GM19023 (cell line): ENCODE results near the gene PARD6G.

Experiments
- ATAC-seq: cut with Tn5 transposase; IDR thresholded peaks from one replicate; pipeline ENCODE4 v1.9.1; 2021; ENCODE audit warnings: mild to moderate bottlenecking, moderate library complexity; ENCODE audit not compliant: unreplicated experiment

PARD6G gene

GRCh38 chr18:80119111-80119510, 128.2 kb downstream of the PARD6G start:
- ATAC-seq = no peak

- ATAC-seq = no peak
Measured at GRCh38 chr18:80115035-80115434, 132.3 kb downstream of the PARD6G start.

DNA sequence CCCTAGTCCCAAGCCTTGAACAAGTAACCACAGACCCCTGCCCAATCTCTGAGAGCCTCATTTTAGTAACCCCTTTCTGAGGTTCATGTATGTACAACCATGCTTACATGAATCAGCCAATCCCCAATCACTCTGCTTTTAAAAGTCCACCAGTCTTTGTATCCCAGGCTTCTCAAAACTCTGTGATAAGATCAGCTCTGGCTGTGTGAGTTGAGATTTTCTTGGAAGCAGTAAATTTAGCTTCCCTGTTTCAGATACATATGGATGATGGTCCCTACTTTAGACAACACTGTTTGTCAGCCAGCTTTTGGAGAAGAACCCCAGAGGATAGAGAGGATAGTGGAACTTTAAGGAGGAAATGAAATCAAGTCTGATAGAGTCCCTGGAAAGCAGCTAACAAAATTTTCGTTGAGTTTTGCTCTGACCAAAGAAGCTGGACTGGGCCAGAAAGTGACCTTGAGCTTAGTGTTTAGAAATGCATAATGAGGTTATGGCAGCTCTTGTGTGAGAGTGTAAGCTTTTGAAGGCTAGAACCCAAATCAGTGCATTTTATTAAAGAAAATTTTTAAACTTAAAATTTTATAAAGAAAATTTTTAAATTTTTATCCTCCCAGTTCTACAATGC, 134.6 kb downstream of the PARD6G start:
- no peak for ATAC-seq

DNA sequence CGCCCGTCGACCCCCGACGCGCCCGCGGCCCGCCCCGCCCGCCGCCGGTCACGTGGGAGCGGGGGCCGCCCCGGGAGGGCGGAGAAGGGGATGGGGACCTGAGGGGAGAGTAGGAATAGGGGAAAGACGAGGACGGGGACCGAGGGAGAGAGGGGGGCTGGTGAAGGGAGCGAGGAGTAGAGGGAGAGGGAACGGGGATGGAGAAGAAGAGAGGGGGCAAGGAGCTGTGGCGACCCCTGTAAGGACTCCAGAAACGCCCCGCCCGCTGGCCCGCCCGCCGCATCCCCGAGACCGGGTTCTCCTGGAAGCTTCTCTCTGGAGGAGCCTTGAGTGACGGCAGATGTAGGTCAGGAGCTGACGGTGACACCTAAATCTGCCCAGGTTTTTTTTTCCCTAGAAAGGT, 137.6 kb downstream of the PARD6G start:
- peak; percentile 32 for ATAC-seq

- peak; percentile 69 for ATAC-seq
Measured at GRCh38 chr18:80108739-80109675, 138.3 kb downstream of the PARD6G start, which contains the start of gene ADNP2. ADNP2 (plus strand) TSS chr18:80109262; CDS start chr18:80117543, 8,281 bp downstream.

- no peak for ATAC-seq
Measured at GRCh38 chr18:80108121-80108536, 139.2 kb downstream of the PARD6G start.

GRCh38 chr18:80107426-80107825, 139.9 kb downstream of the PARD6G start:
- ATAC-seq = no peak
